ENCODE data around the gene OR51V1.
"Not testable (repeated sequence)": the region's sequence is repeated elsewhere in the genome, so short reads cannot be mapped to it uniquely, and the experiment has no call there.

The OR51V1 gene

GRCh38 chr11:5230266-5230665, 29.8 kb upstream of the OR51V1 start:
- no peak for DNase-seq

- no peak for DNase-seq
These were observed 29.3 kb upstream of the OR51V1 start for GRCh38 chr11:5229796-5230195.

- DNase-seq, result no peak
These were observed 28.9 kb upstream of the OR51V1 start for GRCh38 chr11:5229356-5229755.

- no peak for DNase-seq
These were observed 27.6 kb upstream of the OR51V1 start for GRCh38 chr11:5228124-5228523.

GRCh38 chr11:5227681-5228080, 27.2 kb upstream of the OR51V1 start:
- no peak for DNase-seq

- DNase-seq, result no peak
These were observed 26.3 kb upstream of the OR51V1 start, which contains the start of gene HBB for GRCh38 chr11:5226732-5227310. Gene HBB, minus strand, starts transcription at chr11:5227071. Its CDS starts 50 bp downstream, at chr11:5227021.

GRCh38 chr11:5225480-5225871, 25.0 kb upstream of the OR51V1 start:
- DNase-seq, result no peak

GRCh38 chr11:5224538-5225479, 24.3 kb upstream of the OR51V1 start:
- DNase-seq, result no peak

GRCh38 chr11:5223686-5224085, 23.2 kb upstream of the OR51V1 start:
- no peak for DNase-seq

GRCh38 chr11:5223146-5223545, 22.7 kb upstream of the OR51V1 start:
- DNase-seq, result no peak

- DNase-seq, result no peak
These were observed 9.9 kb upstream of the OR51V1 start for GRCh38 chr11:5210376-5210885.

GRCh38 chr11:5204787-5205186, 4.3 kb upstream of the OR51V1 start:
- DNase-seq, result no peak

- DNase-seq, result no peak
These were observed 2.9 kb upstream of the OR51V1 start for GRCh38 chr11:5203366-5203765.

- DNase-seq, result no peak
These were observed 2.2 kb downstream of the OR51V1 start for GRCh38 chr11:5198285-5198684.

GRCh38 chr11:5197536-5197935, 2.9 kb downstream of the OR51V1 start:
- no peak for DNase-seq

- DNase-seq, result no peak
These were observed 3.8 kb downstream of the OR51V1 start for GRCh38 chr11:5196731-5197130.

- no peak for DNase-seq
These were observed 4.4 kb downstream of the OR51V1 start for GRCh38 chr11:5196067-5196466.

- no peak for DNase-seq
These were observed 7.7 kb downstream of the OR51V1 start for GRCh38 chr11:5192738-5193137.

GRCh38 chr11:5188201-5188600, 12.3 kb downstream of the OR51V1 start:
- DNase-seq, result no peak

GRCh38 chr11:5178046-5178837, 22.2 kb downstream of the OR51V1 start:
- DNase-seq, result no peak

- no peak for DNase-seq
These were observed 25.5 kb downstream of the OR51V1 start for GRCh38 chr11:5174934-5175333.

GRCh38 chr11:5171856-5172255, 28.6 kb downstream of the OR51V1 start:
- no peak for DNase-seq

- DNase-seq, result not testable (repeated sequence)
These were observed 34.6 kb downstream of the OR51V1 start for GRCh38 chr11:5165898-5166297.

All from NCI-H187 treated with DMSO at 0.1 percent for 48 hours (cell line).